Gastrocnemius medialis (tissue), 4 donors: ENCODE data around the gene CCSER2.

Source experiments
- CTCF ChIP-seq, 5 experiments: fragments of 450-650 bp in 3 of 5; fragments of 200-600 bp in 2 of 5; sonication (generic) in 2 of 5; IDR thresholded peaks in 4 of 5; conservative IDR thresholded peaks in 1 of 5; 1 replicate in 4 of 5; 2 replicates in 1 of 5; pipeline ENCODE4 v1.5.1; 2016 to 2019; ENCODE audit warnings: antibody characterized with exemption in 5 of 5, mild to moderate bottlenecking in 3 of 5, moderate library complexity in 3 of 5
- POLR2A ChIP-seq, 2 donors: fragments of 450-650 bp; IDR thresholded peaks; one replicate each; pipeline ENCODE4 v1.6.1; 2017; ENCODE audit warnings: antibody characterized with exemption in 2 of 2, mild to moderate bottlenecking in 2 of 2, moderate library complexity in 2 of 2

GRCh38 chr10:84546609-84547008 is 218.2 kb downstream of the CCSER2 start:
- TF ChIP-seq POLR2A (IDR thresholded peaks at IDR 0.05) (no peak), CTCF (IDR thresholded peaks at IDR 0.05 in 4 of 5, conservative IDR thresholded peaks at IDR 0.05 in 1 of 5) (no peak)
